HG03025 (cell line): Measurements from ENCODE around the gene DYSF.
"Not testable (repeated sequence)": the region's sequence is repeated elsewhere in the genome, so short reads cannot be mapped to it uniquely, and the experiment has no call there.

Experiments used
- ATAC-seq: cut with Tn5 transposase; IDR thresholded peaks from one replicate; pipeline ENCODE4 v1.9.1; 2021; ENCODE audit warnings: mild to moderate bottlenecking, moderate library complexity; ENCODE audit not compliant: unreplicated experiment, low FRiP score

The DYSF gene

DNA sequence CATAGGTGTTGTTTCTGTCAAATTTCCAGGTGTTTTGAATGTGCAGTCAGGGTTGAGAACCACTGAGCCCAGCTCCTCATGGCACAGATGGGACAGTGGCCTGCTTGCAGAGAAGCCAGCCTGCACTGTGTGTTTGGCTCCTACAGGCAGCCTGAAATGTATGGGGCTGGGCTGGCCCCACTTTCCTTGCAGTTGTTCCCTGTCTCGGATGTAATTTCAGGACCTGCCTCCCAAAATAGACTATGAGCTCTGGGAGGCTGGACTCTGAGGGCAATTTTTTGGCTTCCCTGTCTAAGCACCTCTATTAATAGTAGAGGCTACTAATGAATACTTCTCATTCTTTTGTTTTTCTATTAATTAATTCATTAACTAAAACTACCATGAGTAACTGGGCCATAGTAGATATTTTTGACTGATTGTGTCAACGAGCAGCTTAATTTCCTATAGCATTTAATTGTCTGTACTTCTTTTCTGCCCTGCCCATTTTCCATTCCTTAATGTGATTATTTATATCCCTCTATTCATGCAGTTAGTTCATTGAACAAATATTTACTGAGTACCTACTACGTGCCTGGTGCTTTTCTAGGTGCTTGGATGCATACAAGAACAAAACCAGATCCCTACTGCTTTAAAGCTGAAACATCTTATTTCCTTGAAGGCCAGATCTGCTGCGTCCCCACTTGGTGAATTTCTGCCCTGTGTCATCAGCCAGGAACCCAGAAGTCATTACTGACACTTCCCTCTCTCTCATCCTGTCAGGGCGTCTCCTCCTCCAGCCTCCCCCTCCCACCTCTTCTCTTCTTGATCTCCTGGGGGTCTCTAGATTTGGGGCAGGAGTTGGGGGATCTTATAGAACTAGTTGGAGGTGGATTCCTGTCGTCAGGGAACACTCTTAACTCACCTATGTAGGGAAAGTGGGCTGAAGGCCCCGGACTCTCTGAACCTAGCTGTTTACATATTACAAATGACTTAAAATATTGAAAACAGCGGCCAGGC is 16.3 kb downstream of the DYSF start:
- no peak for ATAC-seq

DNA sequence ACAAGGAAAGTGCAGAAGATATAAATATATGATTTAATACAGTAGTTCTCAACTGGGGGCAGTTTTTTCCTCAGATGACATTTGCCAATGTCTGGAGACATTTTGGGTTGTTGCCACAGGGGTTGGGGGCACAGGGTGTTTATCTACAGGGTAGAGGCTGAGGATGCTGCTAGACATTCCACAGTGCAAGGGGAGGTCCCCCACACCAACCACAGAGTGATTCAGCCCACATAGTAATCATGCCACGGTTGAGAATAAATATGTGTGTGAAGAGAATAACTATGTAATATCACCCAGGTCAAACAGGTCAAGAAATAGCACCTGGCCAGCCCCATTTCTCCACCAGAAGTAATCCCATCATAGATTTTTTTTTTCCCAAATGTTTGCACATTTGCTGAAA is 17.9 kb downstream of the DYSF start:
- no peak for ATAC-seq

DNA sequence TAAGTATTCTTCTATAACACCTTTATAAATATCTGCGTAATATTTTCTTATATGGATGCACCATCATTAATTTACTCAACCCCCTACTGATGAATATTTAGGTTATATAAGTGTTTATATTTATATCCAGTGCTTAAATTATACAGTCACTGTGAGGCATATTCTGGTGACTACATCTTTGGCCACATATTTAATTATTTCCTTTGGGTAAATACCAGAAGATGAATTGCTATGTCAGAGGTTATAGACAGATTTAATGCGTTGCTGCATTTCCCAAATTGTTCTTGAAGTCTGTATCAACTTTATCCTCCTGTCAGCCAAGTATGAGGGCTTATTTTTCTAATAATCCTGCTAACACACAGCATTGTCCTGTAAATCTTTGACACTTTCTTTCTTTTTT is 18.7 kb downstream of the DYSF start:
- no peak for ATAC-seq

DNA sequence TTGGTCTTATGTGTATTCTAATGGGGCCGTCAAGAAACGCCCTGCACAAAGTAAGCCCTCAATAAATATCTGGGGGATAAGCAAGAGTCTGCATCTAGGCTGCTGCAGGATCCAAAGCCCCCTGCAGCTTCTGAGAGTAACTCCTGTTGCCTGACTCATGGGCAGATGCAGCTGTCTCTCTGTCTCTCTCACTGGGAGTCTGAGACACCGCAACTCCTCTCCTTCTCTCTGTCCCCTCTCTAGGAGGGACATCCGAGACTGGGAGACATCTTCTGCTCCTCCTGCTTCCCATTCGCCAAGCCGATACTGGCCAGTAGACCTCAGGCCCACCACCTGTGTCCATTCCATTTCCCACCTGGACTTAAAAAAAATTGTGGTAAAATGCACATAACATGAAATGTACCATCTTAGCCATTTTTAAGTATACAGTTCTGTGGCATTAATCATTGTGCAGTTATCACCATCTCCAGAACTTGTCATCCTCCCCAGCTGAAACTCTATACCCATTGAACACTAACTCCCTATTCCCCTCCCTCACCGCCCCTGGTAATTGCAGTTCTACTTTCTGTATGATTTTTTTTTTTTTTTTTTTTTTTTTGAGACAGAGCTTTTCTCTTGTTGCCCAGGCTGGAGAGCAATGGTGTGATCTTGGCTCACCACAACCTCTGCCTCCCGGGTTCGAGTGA is 20.1 kb downstream of the DYSF start:
- ATAC-seq, result no peak

DNA sequence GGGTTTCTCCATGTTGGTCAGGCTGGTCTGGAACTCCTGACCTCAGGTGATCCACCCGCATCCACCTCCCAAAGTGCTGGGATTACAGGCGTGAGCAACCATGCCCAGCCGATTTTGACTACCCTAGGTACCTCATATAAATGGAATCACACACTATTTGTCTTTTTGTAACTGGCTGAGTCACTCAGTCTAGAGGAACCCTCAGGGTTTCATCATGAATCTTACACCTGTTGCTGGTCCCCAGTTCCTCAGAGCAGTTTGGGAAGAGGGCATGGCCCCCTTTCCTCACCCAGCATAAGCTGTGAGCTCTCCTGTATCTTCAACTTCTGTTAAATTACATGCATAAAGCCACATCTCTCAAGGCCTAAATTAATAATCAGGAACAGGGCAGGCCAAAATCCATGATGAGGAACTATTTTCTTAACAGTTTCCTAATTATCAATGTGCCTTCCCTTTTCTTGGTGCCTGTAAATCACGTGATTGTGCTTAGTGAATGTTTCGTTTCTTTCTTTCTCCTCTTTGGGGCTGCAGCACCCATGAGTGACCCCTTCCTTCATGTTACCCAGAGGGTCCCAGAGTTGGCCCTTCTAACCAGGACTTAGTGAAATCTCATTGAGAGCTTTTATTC is 20.9 kb downstream of the DYSF start:
- ATAC-seq, result no peak

DNA sequence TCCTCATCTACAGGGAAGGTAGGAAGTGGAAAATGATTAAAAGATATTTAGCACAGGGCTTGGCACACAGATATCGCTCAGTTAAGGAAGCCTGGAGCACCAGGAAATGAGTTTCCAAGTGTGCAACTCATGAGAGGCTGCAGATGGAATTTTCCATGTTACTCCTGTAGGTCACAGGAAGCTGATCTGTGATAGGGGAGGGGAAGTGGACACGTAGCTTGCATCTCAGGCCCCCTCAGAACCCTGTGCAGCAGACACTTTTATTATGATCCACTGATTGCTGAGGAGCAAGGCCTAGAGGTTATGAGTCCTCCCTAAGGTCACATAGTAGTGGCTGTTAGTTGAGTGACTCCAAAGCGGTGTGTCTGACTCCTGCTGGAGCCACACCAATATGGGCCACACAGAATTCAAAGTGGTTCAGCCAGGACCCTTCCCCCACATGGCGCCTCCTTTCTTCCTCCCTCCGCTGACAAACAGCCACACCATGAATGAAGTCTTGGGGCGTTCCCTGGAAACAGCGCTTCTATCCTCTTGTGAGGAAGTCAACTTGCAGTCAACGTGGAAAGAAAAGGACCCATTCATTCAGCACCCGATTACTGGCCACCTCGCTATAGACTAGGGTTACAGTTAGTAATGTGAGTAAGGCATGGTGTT is 21.5 kb downstream of the DYSF start:
- no peak for ATAC-seq

DNA sequence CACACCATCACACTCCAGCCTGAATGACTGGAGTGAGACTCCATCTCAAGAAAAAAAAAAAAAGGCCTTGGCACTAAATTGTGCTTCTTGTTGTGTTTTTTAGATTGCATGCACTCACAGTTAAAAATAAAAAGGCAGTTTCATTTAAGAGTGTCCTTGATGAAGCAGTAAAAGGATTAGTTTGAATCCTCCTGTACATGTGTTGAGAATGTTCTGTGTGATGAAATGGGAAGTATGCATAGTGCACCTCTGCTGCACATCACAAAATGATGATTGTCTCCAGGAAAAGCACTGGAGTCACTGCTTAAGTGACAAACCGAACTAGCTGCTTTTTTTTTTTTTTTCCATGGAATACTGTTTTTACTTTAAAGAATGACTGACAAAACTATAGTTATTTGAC is 23.1 kb downstream of the DYSF start:
- ATAC-seq, result no peak

DNA sequence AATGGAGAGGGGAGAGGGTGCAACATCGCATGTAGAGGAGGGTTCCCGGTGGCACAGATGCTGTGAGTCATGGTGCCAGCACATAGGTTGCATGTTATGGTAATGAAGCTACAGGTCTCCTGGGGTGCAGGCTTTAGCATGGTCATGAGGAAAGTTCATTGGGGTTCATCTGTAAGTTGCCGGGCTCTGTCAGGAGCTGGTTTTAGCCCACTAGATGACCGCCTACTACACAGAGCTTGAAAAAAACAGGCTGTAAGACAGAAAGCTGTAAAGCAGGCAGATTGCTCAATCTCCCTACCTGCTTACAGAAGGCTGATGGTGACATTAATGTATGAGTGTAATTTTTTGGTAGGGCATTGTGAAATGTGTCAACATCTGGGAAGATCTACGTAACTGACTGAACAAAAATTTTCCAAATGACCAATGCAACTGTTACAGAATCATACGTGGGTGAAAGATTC is 23.9 kb downstream of the DYSF start:
- no peak for ATAC-seq

DNA sequence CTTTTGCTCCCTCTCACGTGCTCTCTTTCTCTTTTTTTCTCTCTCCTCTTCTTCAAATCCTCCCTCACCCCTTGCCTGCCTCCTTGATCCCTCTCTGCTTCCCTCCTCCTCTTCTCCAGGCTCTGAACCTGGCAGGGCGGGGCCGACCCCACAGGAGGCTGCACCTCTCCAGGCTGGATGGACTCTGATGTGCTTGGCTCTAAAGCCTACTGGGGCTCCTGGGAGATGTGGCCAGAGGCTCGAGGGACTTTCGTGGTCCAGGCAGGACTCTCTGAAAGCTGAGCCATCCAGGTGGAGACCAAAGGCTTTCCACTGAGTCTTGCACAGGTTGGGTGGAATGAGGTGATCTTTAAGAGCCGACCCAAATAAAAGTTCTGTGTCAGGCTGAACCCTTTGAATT is 25.4 kb downstream of the DYSF start:
- no peak for ATAC-seq

DNA sequence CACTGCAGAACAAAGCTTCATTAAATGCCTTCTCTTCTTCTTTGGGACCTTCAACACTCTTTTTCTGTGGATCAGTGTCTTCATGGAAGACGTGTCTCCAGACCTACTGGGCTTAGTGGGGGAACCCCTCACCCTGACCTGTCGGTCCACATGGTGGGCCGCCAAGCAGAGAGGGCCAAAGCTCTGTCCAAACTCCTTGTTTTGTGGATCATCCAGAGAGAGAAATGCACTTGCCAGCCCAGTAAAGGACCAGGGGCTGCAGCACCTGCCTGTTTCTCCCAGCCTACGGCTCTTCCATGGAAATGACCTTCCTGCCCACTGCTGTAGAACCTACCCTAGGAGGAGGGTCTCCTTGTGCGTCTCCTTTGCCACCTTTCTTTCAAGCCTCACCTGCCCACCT is 25.9 kb downstream of the DYSF start:
- no peak for ATAC-seq

DNA sequence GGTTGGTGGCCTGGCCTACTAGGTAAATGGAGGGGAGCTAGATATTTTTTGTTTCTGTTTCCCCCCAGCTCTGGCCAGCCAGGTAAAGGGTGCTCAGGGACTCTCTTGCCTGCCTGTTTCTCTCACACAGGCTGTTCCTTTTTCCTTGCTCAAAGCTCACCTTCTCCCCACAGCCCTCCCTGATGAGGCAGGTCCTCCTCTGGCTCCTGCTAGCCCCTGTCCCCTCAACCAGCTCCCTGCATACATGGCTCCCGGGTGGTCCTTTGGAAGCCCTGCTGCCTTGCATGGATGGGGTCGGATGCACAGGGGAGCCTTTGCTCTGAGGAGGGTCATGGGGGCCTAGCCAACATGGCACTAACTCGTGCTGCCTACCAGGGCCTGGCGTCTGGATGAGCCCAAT is 27.8 kb downstream of the DYSF start:
- no peak for ATAC-seq

DNA sequence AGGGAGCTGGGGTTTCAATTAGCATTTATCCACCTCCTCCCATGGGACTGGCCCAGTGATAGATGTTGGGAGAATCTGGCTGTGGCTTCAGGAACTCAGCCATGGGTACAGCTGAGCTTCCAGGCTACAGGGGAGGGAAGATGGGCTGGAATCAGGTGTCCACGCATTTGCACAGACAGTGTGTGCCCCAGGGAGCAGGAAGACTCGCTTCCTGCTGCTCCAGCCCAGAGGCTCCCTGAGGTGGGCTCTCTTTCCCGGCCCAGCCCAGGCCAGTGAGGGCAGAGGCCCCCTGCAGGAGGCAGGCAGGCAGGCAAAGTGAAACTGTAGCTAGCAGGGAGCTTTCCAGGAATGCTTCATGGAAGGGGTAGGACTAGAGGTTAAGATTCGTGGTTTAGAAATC is 28.7 kb downstream of the DYSF start:
- ATAC-seq, result no peak

DNA sequence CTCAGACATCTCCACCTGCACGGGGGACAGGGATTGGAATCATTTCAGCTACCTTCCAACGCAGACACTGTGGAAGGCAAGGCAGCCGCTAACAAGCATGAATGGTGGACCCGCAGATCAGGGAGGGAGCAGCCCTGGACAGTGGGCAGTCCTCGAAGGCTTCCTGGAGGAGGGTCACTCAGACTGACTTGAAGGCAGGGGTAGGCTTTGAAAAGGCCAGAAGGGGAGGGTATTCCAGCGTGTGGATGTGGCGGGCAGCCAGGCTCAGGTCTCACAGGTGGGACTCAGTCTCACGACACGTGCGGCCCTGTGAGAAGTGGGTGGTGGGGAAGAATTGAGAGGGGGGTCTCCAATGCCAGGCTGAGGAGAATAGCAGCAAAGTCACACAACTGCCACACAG is 29.9 kb downstream of the DYSF start:
- ATAC-seq, result no peak

DNA sequence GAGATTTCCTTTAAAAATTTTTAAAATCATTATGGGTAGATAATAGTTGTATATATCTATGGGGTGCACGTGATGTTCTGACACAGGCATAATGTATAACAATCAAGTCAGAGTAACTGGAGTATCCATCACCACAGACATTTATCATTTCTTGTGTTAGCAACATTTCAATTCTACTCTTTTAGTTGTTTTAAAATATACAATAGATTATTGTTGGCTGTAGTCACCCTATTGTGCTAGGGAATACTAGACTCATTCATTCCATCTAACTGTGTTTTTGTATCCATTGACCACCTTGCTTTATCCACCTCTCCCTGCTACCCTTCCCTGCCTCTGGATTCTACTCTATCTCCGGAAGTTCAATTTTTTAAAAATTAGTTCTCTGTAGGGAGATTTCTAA is 31.0 kb downstream of the DYSF start:
- no peak for ATAC-seq

DNA sequence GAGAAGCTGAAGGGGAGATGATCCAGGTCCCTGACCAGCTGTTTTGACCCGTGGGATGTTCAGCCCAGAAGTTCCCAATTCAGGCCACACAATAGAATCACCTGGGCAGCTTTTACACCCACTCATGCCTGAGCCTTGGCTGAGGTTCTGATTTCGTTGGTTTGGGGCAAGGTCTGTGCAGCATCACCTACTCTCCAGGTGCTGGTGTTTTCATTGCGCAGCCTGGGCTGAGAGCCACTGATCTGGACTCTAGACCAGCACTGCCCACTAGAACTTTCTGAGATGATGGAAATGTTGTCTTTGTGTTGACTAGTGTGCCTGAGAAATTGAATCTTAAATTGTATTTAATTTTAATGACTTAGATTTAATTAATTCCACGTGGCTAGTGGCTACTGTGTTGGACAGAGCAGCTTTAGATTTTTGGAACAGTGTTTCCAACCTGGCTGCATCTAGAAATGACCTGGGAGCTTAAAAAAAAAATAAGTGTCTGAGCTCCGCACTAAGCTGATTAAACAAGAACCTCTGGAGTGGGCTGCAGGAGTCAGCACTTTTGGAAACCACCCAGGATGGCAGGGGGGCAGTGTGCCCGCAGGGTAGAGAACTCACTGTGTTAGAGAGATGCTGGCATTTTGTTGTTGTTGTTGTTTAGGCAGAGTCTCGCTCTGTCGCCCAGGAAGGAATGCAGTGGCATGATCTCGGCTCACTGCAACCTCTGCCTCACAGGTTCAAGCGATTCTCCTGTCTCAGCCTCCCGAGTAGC is 33.7 kb downstream of the DYSF start:
- no peak for ATAC-seq

DNA sequence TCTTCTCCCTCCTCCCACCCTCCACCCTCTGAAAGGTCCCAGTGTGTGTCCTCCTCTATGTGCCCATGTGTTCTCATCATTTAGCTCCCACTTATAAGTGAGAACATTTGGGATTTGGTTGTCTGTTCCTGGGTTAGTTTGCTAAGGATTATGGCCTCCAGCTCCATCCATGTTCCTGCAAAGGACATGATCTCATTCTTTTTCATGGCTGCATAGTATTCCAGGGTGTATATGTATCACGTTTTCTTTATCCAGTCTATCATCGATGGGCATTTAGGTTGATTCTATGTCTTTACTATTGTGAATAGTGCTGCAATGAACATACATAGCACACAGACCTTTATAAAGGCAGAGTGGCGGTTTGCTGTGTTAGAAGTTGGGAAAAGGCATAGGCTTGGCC is 38.2 kb downstream of the DYSF start:
- ATAC-seq, result not testable (repeated sequence)

DNA sequence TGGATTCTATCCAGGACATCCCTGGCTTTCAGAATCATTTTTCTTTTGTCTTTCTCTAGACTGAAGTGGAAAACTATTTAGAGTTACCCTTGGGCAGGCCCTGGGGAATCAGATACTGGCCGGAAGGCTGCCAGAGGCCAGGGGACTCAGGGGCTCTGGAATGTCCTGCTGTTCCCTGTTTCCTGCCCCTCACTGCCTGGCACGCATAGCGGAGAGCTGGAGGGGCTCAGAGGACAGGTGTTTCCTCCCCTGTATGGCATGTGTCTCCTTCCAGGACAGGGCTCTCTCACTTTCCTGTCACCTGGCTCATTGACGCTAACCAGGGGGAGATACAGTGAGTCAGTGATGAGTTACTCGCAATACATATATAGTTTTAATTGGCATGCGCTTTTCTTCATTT is 38.8 kb downstream of the DYSF start:
- ATAC-seq, result no peak

DNA sequence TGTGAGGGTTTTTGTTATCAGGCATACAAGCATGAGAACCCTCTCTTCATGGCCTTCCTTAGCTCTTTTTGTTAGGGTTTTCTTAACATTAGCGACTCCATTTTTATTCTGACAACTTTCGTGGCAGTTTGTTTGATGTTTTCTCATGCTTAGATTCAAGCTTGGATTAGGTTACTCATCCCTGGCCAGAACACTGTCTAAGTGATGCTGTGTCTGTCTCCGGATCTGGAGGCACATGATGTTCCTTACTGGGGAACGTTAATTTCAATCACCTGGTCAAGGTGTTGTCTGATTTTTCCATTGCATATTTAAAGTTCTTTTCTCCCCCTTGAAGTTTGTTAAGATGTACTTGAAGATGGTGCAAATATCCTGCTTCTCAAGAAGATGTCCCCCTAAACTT is 40.7 kb downstream of the DYSF start:
- no peak for ATAC-seq

DNA sequence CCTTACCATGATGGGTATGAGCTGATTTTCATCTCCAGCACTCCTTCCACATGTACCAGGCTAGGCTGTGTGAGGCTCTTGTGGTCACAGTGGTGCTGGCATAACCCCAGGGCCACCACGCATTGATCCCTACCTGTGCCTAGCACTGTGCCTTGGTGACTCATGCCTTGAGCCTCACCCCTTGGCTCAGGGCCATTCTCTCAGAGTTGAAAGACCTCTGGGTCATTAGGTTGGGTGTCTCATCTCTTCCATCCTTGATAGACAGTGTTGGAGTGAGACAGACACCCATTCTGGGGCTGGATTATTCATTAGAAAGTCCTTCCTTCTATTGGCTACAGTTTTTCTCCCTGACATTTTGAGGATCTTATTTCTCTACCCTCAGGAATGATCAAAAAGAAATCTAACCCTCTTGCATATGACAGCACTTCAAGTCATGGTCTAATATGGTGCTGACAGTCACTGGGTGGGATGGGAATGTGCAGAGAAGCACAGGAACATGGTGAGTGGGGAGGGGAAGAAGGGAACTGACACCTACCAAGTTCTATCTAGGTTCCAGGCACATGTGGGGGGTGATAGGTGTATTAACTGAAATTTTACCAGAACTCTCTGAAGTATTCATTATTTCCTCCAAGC is 41.3 kb downstream of the DYSF start:
- ATAC-seq, result no peak
